ENCODE measurements around the gene MYO16.

MYO16 gene

GRCh38 chr13:108680011-108680410 lies 50.6 kb downstream of the MYO16 start:
- H3K4me3 Mint-ChIP-seq, result no peak overlapping the region
- DNase-seq, result no peak
- H3K4me1 Mint-ChIP-seq, result no peaks in the 10 kb centered on the region
- peaks cover 4% of the 10 kb centered on the region for H3K27me3 Mint-ChIP-seq
- no peaks in the 10 kb centered on the region for H3K36me3 Mint-ChIP-seq
- H3K9me3 Mint-ChIP-seq, result no peaks in the 10 kb centered on the region
- no peak overlapping the region for H3K27ac Mint-ChIP-seq
- CTCF ChIA-PET, result no interaction called here

- Mint-ChIP-seq H3K9me3 (no peaks in the 10 kb centered on the region), H3K36me3 (no peaks in the 10 kb centered on the region), H3K27me3 (peaks cover 4% of the 10 kb centered on the region), H3K27ac (no peak overlapping the region), H3K4me3 (no peak overlapping the region), H3K4me1 (no peaks in the 10 kb centered on the region)
- CTCF ChIA-PET, result no interaction called here
- DNase-seq, result no peak
These were observed 52.7 kb downstream of the MYO16 start for GRCh38 chr13:108681986-108682575.

- Mint-ChIP-seq H3K4me1 (no peaks in the 10 kb centered on the region), H3K27ac (no peak overlapping the region), H3K4me3 (no peak overlapping the region), H3K9me3 (no peaks in the 10 kb centered on the region), H3K36me3 (no peaks in the 10 kb centered on the region), H3K27me3 (peaks cover 4% of the 10 kb centered on the region)
- CTCF ChIA-PET, result no interaction called here
- DNase-seq, result no peak
These were observed 53.3 kb downstream of the MYO16 start for GRCh38 chr13:108682714-108683113.

GRCh38 chr13:108686027-108686426 lies 56.6 kb downstream of the MYO16 start:
- Mint-ChIP-seq H3K27me3 (no peaks in the 10 kb centered on the region), H3K4me3 (no peak overlapping the region), H3K9me3 (no peaks in the 10 kb centered on the region), H3K36me3 (no peaks in the 10 kb centered on the region), H3K4me1 (no peaks in the 10 kb centered on the region), H3K27ac (no peak overlapping the region)
- CTCF ChIA-PET, result no interaction called here
- no peak for DNase-seq

- no peak overlapping the region for H3K27ac Mint-ChIP-seq
- H3K4me1 Mint-ChIP-seq, result no peaks in the 10 kb centered on the region
- H3K9me3 Mint-ChIP-seq, result no peaks in the 10 kb centered on the region
- no peak for DNase-seq
- H3K36me3 Mint-ChIP-seq, result no peaks in the 10 kb centered on the region
- H3K27me3 Mint-ChIP-seq, result no peaks in the 10 kb centered on the region
- H3K4me3 Mint-ChIP-seq, result no peak overlapping the region
- CTCF ChIA-PET, result no interaction called here
These were observed 61.3 kb downstream of the MYO16 start for GRCh38 chr13:108690726-108691125.

GRCh38 chr13:108700422-108701170 lies 71.2 kb downstream of the MYO16 start:
- peaks cover 5% of the 10 kb centered on the region for H3K9me3 Mint-ChIP-seq
- no peak overlapping the region for H3K4me3 Mint-ChIP-seq
- CTCF ChIA-PET, result no interaction called here
- no peaks in the 10 kb centered on the region for H3K27me3 Mint-ChIP-seq
- H3K36me3 Mint-ChIP-seq, result no peaks in the 10 kb centered on the region
- no peak overlapping the region for H3K27ac Mint-ChIP-seq
- H3K4me1 Mint-ChIP-seq, result no peaks in the 10 kb centered on the region
- DNase-seq, result no peak

GRCh38 chr13:108702171-108702570 lies 72.8 kb downstream of the MYO16 start:
- no peak for DNase-seq
- Mint-ChIP-seq H3K27ac (no peak overlapping the region), H3K4me3 (no peak overlapping the region), H3K27me3 (no peaks in the 10 kb centered on the region), H3K36me3 (no peaks in the 10 kb centered on the region), H3K4me1 (no peaks in the 10 kb centered on the region), H3K9me3 (peaks cover 5% of the 10 kb centered on the region)
- CTCF ChIA-PET, result no interaction called here

GRCh38 chr13:108705031-108705430 lies 75.6 kb downstream of the MYO16 start:
- Mint-ChIP-seq H3K4me3 (no peak overlapping the region), H3K4me1 (no peaks in the 10 kb centered on the region), H3K27me3 (no peaks in the 10 kb centered on the region), H3K9me3 (peaks cover 5% of the 10 kb centered on the region), H3K36me3 (no peaks in the 10 kb centered on the region), H3K27ac (no peak overlapping the region)
- no peak for DNase-seq
- CTCF ChIA-PET, result no interaction called here

- Mint-ChIP-seq H3K4me3 (no peak overlapping the region), H3K36me3 (no peaks in the 10 kb centered on the region), H3K27me3 (no peaks in the 10 kb centered on the region), H3K27ac (no peak overlapping the region), H3K4me1 (no peaks in the 10 kb centered on the region), H3K9me3 (peaks cover 3% of the 10 kb centered on the region)
- CTCF ChIA-PET, result no interaction called here
- DNase-seq, result no peak
These were observed 78.2 kb downstream of the MYO16 start for GRCh38 chr13:108707584-108707983.

GRCh38 chr13:108708921-108709320 lies 79.5 kb downstream of the MYO16 start:
- CTCF ChIA-PET, result no interaction called here
- Mint-ChIP-seq H3K9me3 (peaks cover 3% of the 10 kb centered on the region), H3K4me1 (no peaks in the 10 kb centered on the region), H3K36me3 (no peaks in the 10 kb centered on the region), H3K27me3 (no peaks in the 10 kb centered on the region), H3K4me3 (no peak overlapping the region), H3K27ac (no peak overlapping the region)
- no peak for DNase-seq

GRCh38 chr13:108711386-108711785 lies 82.0 kb downstream of the MYO16 start:
- no peaks in the 10 kb centered on the region for H3K9me3 Mint-ChIP-seq
- no peaks in the 10 kb centered on the region for H3K27me3 Mint-ChIP-seq
- CTCF ChIA-PET, result no interaction called here
- H3K4me1 Mint-ChIP-seq, result no peaks in the 10 kb centered on the region
- no peaks in the 10 kb centered on the region for H3K36me3 Mint-ChIP-seq
- no peak overlapping the region for H3K27ac Mint-ChIP-seq
- H3K4me3 Mint-ChIP-seq, result no peak overlapping the region
- no peak for DNase-seq

- Mint-ChIP-seq H3K36me3 (no peaks in the 10 kb centered on the region), H3K4me1 (no peaks in the 10 kb centered on the region), H3K27me3 (no peaks in the 10 kb centered on the region), H3K4me3 (no peak overlapping the region), H3K9me3 (no peaks in the 10 kb centered on the region), H3K27ac (no peak overlapping the region)
- DNase-seq, result no peak
- CTCF ChIA-PET, result no interaction called here
These were observed 96.1 kb downstream of the MYO16 start for GRCh38 chr13:108725471-108725870.

GRCh38 chr13:108728370-108728769 lies 99.0 kb downstream of the MYO16 start:
- no peak overlapping the region for H3K27ac Mint-ChIP-seq
- H3K4me3 Mint-ChIP-seq, result no peak overlapping the region
- CTCF ChIA-PET, result no interaction called here
- H3K4me1 Mint-ChIP-seq, result no peaks in the 10 kb centered on the region
- H3K9me3 Mint-ChIP-seq, result no peaks in the 10 kb centered on the region
- no peak for DNase-seq
- H3K27me3 Mint-ChIP-seq, result no peaks in the 10 kb centered on the region
- H3K36me3 Mint-ChIP-seq, result no peaks in the 10 kb centered on the region

GRCh38 chr13:108733022-108733560 lies 103.7 kb downstream of the MYO16 start:
- Mint-ChIP-seq H3K36me3 (no peaks in the 10 kb centered on the region), H3K27me3 (no peaks in the 10 kb centered on the region), H3K27ac (no peak overlapping the region), H3K4me1 (no peaks in the 10 kb centered on the region), H3K4me3 (no peak overlapping the region), H3K9me3 (peaks cover 5% of the 10 kb centered on the region)
- DNase-seq, result no peak
- CTCF ChIA-PET, result no interaction called here

- H3K27me3 Mint-ChIP-seq, result no peaks in the 10 kb centered on the region
- H3K36me3 Mint-ChIP-seq, result no peaks in the 10 kb centered on the region
- no peaks in the 10 kb centered on the region for H3K4me1 Mint-ChIP-seq
- no peak overlapping the region for H3K27ac Mint-ChIP-seq
- no peak for DNase-seq
- peaks cover 5% of the 10 kb centered on the region for H3K9me3 Mint-ChIP-seq
- H3K4me3 Mint-ChIP-seq, result no peak overlapping the region
- CTCF ChIA-PET, result no interaction called here
These were observed 105.3 kb downstream of the MYO16 start for GRCh38 chr13:108734676-108735075.

Measured in activated naive CD4-positive, alpha-beta T cell treated with anti-CD3 and anti-CD28 coated beads, Interleukin-2, amount 10 ng/mL, durations not matched to agents 7 days and 5 days (primary cell).